Nephron (organoid): Measurements from ENCODE around the gene TMPRSS4.

Source experiments
- H3K27ac Mint-ChIP-seq, 3 experiments: 2 replicates each; pipeline ENCODE4 v1.8.0; 2020; ENCODE audit warnings: mixed read lengths in 3 of 3, mild to moderate bottlenecking in 2 of 3, moderate library complexity in 1 of 3
- H3K27me3 Mint-ChIP-seq: 2 replicates; pipeline ENCODE4 v1.8.0; 2021; ENCODE audit warnings: low read depth, mild to moderate bottlenecking, moderate library complexity, mixed read lengths
- H3K36me3 Mint-ChIP-seq: 2 replicates; pipeline ENCODE4 v1.8.0; 2020; ENCODE audit warnings: low read depth, mixed read lengths
- H3K4me1 Mint-ChIP-seq: 2 replicates; pipeline ENCODE4 v1.8.0; 2020; ENCODE audit warnings: mixed read lengths
- H3K4me3 Mint-ChIP-seq, 3 experiments: 2 replicates each; pipeline ENCODE4 v1.8.0; 2020; ENCODE audit warnings: mild to moderate bottlenecking in 3 of 3, mixed read lengths in 3 of 3, moderate library complexity in 2 of 3
- H3K9me3 Mint-ChIP-seq: 2 replicates; pipeline ENCODE4 v1.8.0; 2020; ENCODE audit warnings: mixed read lengths
- TF ChIP-seq, protein P1 (sequence below), 3 experiments: fragments of 200-600 bp; sonication (generic); IDR thresholded peaks; one replicate each; pipeline ENCODE4 v1.5.0; 2021; ENCODE audit warnings: antibody characterized with exemption in 3 of 3; ENCODE audit not compliant: unreplicated experiment in 3 of 3

TMPRSS4 gene

GRCh38 chr11:118045191-118045590 is 31.7 kb upstream of the TMPRSS4 start:
- peaks cover 6% of the 10 kb centered on the region for H3K4me1 Mint-ChIP-seq

GRCh38 chr11:118046051-118046963 is 30.6 kb upstream of the TMPRSS4 start:
- Mint-ChIP-seq H3K27me3 (peaks cover 13% of the 10 kb centered on the region), H3K36me3 (no peaks in the 10 kb centered on the region), H3K4me3 (no peak overlapping the region), H3K9me3 (no peaks in the 10 kb centered on the region), H3K27ac (no peak overlapping the region), H3K4me1 (peaks cover 12% of the 10 kb centered on the region)
- TF ChIP-seq, protein P1, sequence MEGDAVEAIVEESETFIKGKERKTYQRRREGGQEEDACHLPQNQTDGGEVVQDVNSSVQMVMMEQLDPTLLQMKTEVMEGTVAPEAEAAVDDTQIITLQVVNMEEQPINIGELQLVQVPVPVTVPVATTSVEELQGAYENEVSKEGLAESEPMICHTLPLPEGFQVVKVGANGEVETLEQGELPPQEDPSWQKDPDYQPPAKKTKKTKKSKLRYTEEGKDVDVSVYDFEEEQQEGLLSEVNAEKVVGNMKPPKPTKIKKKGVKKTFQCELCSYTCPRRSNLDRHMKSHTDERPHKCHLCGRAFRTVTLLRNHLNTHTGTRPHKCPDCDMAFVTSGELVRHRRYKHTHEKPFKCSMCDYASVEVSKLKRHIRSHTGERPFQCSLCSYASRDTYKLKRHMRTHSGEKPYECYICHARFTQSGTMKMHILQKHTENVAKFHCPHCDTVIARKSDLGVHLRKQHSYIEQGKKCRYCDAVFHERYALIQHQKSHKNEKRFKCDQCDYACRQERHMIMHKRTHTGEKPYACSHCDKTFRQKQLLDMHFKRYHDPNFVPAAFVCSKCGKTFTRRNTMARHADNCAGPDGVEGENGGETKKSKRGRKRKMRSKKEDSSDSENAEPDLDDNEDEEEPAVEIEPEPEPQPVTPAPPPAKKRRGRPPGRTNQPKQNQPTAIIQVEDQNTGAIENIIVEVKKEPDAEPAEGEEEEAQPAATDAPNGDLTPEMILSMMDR (IDR thresholded peaks at IDR 0.05; ENCODE audit: unreplicated experiment in 3 of 3), result no peak

More at GRCh38 chr11:118045191-118045590, 31.7 kb upstream of the TMPRSS4 start:
- TF ChIP-seq, protein P1 (IDR thresholded peaks at IDR 0.05; ENCODE audit: unreplicated experiment in 3 of 3), result no peak
- Mint-ChIP-seq H3K27ac (no peak overlapping the region), H3K27me3 (peaks cover 13% of the 10 kb centered on the region), H3K4me3 (no peak overlapping the region), H3K9me3 (no peaks in the 10 kb centered on the region), H3K36me3 (no peaks in the 10 kb centered on the region)

GRCh38 chr11:118046964-118047700 is 29.7 kb upstream of the TMPRSS4 start:
- Mint-ChIP-seq H3K4me3 (no peak overlapping the region), H3K4me1 (peaks cover 20% of the 10 kb centered on the region), H3K36me3 (no peaks in the 10 kb centered on the region), H3K27me3 (peaks cover 9% of the 10 kb centered on the region), H3K9me3 (no peaks in the 10 kb centered on the region), H3K27ac (no peak overlapping the region)
- TF ChIP-seq, protein P1 (IDR thresholded peaks at IDR 0.05; ENCODE audit: unreplicated experiment in 3 of 3), result no peak

- Mint-ChIP-seq H3K27me3 (peaks cover 9% of the 10 kb centered on the region), H3K4me1 (peaks cover 26% of the 10 kb centered on the region), H3K36me3 (no peaks in the 10 kb centered on the region), H3K27ac (no peak overlapping the region), H3K4me3 (no peak overlapping the region), H3K9me3 (no peaks in the 10 kb centered on the region)
- TF ChIP-seq, protein P1 (IDR thresholded peaks at IDR 0.05; ENCODE audit: unreplicated experiment in 3 of 3), result no peak
These were observed 29.1 kb upstream of the TMPRSS4 start for GRCh38 chr11:118047749-118048148.

GRCh38 chr11:118048472-118049370 is 28.2 kb upstream of the TMPRSS4 start:
- peaks cover 34% of the 10 kb centered on the region for H3K4me1 Mint-ChIP-seq
- peak overlapping the region in 1 of 3 experiments; percentile 4 for H3K27ac Mint-ChIP-seq
- H3K9me3 Mint-ChIP-seq, result no peaks in the 10 kb centered on the region
- H3K36me3 Mint-ChIP-seq, result no peaks in the 10 kb centered on the region
- peaks cover 9% of the 10 kb centered on the region for H3K27me3 Mint-ChIP-seq
- TF ChIP-seq, protein P1 (IDR thresholded peaks at IDR 0.05; ENCODE audit: unreplicated experiment in 3 of 3), result no peak
- H3K4me3 Mint-ChIP-seq, result no peak overlapping the region
